GM18873 (cell line): ENCODE results near the gene RNF5.
A peak's percentile ranks its signal among the peaks of the same experiment; 100 is the strongest.
"Not testable (repeated sequence)": the region's sequence is repeated elsewhere in the genome, so short reads cannot be mapped to it uniquely, and the experiment has no call there.

Source experiments
- ATAC-seq: cut with Tn5 transposase; IDR thresholded peaks from one replicate; pipeline ENCODE4 v1.9.1; 2021; ENCODE audit warnings: mild to moderate bottlenecking, moderate library complexity, moderate number of reproducible peaks; ENCODE audit not compliant: unreplicated experiment, low FRiP score

The RNF5 gene

GRCh38 chr6:32177788-32178546 is at the start of gene RNF5:
Gene RNF5, plus strand, starts transcription at chr6:32178405. Its CDS starts 107 bp downstream, at chr6:32178512.
- ATAC-seq = peak; percentile 88

DNA sequence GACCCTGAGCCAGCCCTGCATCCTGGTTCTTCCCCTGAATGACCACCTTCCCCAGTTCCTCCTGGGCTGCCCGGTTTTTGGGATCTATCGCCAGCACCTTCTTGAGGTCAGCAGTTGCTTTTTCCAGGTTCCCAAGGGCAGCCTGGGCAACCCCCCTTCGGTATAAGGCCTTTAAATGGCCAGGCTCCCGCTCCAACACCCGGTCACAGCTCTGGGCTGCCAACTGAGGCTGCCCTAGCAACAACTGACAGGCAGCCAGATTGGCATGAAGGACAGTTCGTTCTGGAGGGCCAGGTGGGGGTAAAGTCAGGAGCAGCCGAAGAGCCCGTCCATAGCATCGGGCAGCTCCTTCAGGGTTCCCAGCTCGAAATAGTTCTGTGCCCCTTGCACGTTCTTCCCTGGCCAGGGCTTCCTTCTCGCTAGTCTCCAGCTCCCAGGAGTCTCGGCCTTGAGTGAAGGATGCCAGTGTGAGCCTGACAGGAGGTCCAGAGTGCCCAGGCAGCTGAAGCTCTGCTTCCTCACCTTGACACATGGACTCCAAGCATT is 49.4 kb upstream of the RNF5 start:
- no peak for ATAC-seq

- ATAC-seq = no peak
Measured at GRCh38 chr6:32129297-32130088, 48.7 kb upstream of the RNF5 start.

DNA sequence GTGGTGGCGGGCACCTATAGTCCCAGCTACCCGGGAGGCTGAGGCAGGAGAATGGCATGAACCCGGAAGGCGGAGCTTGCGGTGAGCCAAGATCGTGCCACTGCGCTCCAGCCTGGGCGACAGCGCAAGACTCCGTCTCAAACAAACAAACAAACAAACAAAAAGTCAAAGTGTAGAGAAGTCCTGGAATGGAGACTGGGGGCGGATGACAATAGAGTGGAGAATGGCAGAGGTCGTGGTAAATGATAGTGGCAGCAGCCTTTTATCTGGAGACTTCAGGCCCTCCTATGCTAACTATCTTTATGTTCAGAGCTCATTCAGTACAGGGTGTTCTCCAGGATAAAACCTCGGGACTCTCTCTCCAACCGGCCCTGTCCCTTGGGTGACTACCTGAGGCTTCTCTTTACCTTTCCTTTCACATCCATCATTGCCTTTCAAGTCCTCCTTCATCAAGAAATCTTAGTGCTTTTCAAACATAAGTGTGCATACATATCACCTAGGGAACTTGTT is 46.7 kb upstream of the RNF5 start:
- ATAC-seq = no peak

- no peak for ATAC-seq
Measured at GRCh38 chr6:32132110-32132509, 46.1 kb upstream of the RNF5 start.

GRCh38 chr6:32133786-32134185 is 44.4 kb upstream of the RNF5 start:
- ATAC-seq = no peak

- no peak for ATAC-seq
Measured at GRCh38 chr6:32137454-32137853, 40.8 kb upstream of the RNF5 start.

DNA sequence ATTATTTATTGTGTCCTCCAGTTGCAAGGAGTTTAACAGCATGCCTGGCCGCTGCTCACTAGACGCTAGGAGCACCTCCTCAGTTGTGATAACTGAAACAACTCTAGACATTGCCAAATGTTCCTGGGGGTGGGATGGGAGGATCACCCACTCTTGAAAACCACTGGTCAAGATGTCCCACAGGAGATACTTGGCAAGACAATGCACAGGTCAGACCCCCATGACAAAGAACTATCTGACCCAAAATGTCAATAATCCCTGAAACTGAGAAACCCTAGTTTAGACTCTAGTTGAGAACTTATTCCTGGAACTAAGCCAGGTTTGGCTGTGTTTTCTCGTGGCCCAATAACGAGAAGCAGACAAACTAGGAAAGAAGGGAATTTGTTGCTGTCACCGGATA is 38.6 kb upstream of the RNF5 start:
- ATAC-seq = no peak

GRCh38 chr6:32140420-32141046 is 37.7 kb upstream of the RNF5 start:
- no peak for ATAC-seq

GRCh38 chr6:32144238-32144637 is 34.0 kb upstream of the RNF5 start:
- ATAC-seq = not testable (repeated sequence)

GRCh38 chr6:32146287-32146686 is 31.9 kb upstream of the RNF5 start:
- no peak for ATAC-seq

DNA sequence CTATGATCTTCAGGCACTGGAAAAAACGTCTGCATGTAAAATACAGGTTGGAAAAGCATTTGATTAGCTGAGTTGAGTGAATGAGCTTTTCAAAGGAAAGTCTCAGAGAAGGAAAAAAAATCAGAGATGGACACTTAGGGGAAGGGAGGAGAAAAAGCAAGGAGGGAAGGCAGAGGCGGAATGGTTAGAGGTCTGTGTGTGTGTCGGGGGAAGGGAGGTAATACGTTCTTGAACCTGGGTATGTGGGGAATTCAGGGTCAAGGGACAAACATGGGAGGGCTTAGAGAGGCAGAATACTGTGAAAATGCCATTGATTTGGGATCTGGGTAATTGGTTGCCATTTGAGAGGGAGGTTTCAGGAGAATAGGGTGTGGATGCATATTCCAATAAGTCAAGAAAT is 31.5 kb upstream of the RNF5 start:
- ATAC-seq = no peak

DNA sequence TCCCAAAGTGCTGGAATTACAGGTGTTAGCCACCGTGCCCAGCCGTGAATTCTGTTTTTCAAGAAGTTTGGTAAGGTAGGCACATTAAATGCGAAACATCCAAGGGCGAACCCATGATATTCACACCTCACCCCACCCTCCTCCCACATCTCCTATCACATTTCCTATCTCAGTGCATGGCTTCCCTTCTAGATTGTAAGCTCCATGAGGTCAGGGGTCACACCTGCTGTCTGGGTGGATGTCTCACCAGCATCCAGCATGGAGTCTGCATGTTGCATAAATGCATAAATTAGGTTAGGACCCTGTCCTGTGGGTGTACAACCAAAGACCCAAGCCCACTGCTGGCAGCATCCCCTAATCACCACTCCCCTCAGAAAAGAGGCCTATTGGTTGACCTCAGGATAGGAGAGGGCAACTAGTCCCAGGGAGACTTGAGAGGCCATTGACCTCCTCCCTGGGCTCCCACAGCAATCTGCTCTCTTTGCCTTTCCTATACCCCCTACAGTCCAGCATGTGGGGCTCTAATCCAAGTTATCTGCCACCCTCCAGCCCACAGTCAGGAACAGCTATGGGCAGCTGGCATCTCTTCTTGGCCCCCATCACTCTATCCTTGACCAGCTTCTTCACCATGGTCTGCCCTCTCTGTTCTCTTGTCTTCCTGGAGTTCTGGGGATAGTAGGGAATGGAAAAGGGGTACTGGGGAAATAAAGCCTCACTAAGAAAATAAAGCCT is 30.6 kb upstream of the RNF5 start:
- no peak for ATAC-seq

DNA sequence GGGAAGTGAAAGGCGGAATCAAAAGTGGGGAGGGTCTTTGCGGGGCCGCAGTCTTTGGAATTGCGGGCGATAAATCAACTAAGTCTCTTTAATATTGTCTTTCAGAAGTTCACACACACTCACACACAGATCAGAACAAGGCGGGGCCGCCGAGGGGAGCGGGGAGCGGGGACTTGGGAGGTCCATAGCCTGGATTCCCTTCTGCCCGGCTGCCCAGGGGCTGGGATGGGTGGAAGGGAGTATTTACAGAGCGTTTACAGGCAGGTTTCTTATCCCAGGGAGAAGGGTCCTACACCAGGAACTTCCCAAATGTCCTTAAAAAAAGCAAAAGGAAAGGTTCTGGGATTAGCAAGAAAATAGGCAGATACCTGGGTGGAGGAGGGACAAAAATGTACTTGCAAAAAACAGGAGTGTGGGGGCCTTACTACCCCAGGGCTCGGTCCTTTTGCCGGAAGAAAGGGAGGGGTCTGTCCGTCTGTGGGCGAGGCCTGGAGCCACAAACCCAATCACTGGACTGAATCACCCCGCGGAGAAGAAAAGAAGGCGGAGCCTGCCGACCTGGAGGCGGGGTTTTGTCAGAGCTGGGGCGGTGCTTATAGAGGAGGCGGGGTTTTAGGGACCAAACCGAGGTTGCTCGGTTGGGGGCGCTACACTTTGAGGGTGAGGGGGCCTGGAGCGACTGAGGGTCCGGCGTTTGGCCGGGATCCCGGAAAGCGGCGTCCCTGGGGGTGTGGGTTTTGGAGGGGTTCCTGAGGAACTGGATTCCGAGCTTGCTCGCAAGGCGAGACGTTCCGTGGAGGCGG is 29.7 kb upstream of the RNF5 start:
- no peak for ATAC-seq

DNA sequence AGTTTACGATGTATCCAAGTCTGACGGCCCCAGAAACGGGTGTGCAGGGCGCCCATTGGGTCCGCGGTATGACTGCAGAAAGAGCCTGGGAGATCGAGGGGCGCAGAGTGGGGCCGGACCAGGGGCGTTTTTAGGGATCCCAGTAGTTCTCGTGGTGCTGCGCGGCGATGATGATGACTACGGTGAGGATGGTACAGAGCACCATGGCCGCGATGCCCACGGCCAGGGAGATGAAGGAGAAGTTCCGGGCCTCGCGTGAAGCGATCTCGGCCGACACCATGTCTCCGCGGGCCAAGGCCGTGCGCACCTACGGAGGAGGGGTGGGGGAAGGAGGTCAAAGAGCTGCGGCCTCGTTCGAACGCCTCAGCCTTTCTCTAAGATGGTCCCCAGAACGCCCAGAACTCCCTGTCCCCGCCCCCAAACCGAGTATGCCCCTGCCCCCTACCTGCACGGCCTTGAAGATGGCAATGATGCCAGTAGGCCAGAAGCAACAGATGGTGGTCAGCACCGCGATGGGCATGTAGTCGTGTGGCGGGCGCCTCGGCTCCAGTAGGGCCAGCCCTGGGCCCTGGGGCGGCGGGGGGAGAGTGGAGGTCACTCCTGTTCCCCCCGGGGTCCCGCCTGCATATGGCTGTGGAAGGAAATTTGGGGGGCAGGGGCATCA is 29.0 kb upstream of the RNF5 start:
- ATAC-seq = no peak

DNA sequence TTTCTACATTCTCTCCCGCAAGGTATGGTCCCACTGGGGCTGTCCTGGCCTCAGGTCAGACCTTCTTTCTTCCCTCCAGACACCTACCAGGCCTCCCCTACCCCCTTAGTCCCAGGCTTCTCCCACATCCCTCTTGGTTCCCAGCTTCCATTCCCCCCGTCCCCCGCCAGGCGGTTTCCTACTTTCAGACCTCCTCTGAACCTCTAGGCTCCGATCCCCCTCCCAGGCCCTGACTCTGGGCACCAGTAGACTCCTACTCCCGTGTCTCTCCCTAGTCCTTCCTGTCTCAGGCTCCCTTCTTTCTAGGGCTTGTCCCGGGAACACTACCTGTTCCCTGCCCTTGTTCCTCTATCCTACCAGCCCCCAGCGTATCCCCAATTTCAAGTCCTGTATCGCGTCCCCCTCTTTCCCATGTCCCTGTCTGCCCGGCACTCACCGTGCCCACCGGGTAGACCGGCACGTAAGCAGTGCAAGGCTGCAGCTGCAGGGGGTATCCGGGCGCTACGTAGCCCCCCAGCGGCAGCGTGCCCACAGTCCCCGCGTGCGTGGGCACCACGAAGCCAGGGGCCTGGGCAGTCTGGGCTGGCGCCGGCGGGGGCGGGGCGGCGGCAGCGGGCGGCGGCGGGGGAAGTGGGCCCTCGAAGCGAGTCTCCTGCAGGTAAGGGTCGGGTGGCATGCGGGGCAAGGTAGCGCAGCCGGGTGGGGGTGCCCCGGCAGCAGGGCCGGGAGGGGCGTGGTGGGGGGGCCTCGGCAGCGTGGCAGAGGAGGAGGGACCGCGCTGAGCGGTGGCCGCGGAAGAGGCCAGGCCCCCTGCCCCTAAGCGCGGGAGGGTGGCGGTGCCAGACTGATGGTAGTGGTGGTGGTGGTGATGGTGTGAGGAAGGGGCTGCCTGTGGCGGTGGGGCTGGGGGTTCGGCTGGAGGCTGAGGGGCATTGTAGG is 28.0 kb upstream of the RNF5 start:
- ATAC-seq = no peak

DNA sequence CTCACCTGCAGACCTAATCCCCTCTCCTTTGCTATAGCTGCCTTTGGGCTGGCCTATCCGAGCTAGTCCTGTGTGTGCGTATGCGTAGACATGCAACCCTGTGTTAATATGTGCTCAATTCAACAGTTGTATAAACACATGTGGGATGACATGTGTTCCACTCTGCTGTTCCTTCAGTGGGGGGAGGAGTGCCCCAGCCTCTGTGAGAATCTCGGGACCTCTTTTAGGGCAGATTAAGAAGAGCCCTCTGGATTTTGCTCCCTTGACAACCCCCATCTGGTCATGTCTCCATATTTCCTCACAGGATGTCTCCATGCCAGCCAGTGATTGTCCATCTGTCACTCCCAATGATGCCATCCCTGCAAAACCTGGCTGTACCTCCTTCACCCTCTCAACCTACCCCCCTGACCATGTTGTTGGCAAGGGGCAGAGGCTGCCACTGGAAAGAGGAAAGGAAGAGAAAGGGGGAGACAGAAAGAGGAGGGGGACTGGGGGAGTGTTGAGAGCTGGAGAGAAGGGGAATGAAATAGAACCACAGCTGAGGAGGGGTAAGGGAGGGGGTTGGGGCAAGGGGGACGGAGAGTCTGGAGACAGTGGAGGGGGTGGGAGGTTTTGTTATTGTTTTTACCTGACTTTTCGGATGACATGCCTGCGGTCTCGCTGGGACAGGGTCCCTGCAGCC is 26.9 kb upstream of the RNF5 start:
- no peak for ATAC-seq
